ENCODE data around the gene RBM26. TPM values are rescaled to one million over a fixed set of nuclear protein-coding genes. Genes with fewer than 3 reads are reported as not detected.

Gene RBM26
- total RNA-seq, result 10 to 100 TPM; 57.6 to 61.1 TPM

GRCh38 chr13:79405831-79406596 is at the start of gene RBM26:
RBM26 (minus strand) TSS chr13:79406255; CDS start chr13:79405774, 481 bp downstream.
- Mint-ChIP-seq H3K36me3 (ENCODE audit: low read depth) (peaks cover 31% of the 10 kb centered on the region), H3K27ac (peak within 1 kb of the TSS; percentile 98), H3K4me3 (no peak within 1 kb of the TSS), H3K4me1 (ENCODE audit: low read depth) (peaks cover 49% of the 10 kb centered on the region), H3K27me3 (no peaks in the 10 kb centered on the region), H3K9me3 (no peaks in the 10 kb centered on the region)
- ChIA-PET POLR2A (interaction anchor here (0.8 to 3.5 kb wide), 22 partner anchors 9 to 212 kb away, joined by 3 to 39 read pairs (median 4); partner anchors contain the start of gene NDFIP2), CTCF (interaction anchor here (1.0 to 6.7 kb wide), 8 partner anchors 13 to 137 kb away, joined by 3 to 46 read pairs (median 4); no protein-coding TSS in a partner anchor)
- DNase-seq, result peak; percentile 96
- ATAC-seq, result peak; percentile 90
- no peak for TF ChIP-seq CTCF (IDR thresholded peaks at IDR 0.05)
- intact Hi-C loops (cut with micrococcal nuclease), result loop anchor here (2.0 to 10.0 kb wide), 2 partner anchors 45 to 211 kb away; no protein-coding TSS in a partner anchor

GRCh38 chr13:79455331-79455730 is 49.3 kb upstream of the RBM26 start:
- Mint-ChIP-seq H3K27ac (no peak overlapping the region), H3K9me3 (no peaks in the 10 kb centered on the region), H3K4me3 (no peak overlapping the region), H3K27me3 (no peaks in the 10 kb centered on the region), H3K36me3 (ENCODE audit: low read depth) (no peaks in the 10 kb centered on the region), H3K4me1 (ENCODE audit: low read depth) (peaks cover 47% of the 10 kb centered on the region)
- POLR2A ChIA-PET, result interaction anchor here (0.9 to 1.7 kb wide), 3 partner anchors 23 to 50 kb away, joined by 3 to 4 read pairs (median 3); no protein-coding TSS in a partner anchor
- no peak for TF ChIP-seq CTCF (IDR thresholded peaks at IDR 0.05)
- no peak for DNase-seq
- intact Hi-C loops (cut with micrococcal nuclease), result no loop called here
- ATAC-seq, result no peak
- CTCF ChIA-PET, result interaction anchor here (1.1 to 3.6 kb wide), 3 partner anchors 23 to 31 kb away, joined by 6 to 10 read pairs (median 7); partner anchors contain the start of gene NDFIP2

DNA sequence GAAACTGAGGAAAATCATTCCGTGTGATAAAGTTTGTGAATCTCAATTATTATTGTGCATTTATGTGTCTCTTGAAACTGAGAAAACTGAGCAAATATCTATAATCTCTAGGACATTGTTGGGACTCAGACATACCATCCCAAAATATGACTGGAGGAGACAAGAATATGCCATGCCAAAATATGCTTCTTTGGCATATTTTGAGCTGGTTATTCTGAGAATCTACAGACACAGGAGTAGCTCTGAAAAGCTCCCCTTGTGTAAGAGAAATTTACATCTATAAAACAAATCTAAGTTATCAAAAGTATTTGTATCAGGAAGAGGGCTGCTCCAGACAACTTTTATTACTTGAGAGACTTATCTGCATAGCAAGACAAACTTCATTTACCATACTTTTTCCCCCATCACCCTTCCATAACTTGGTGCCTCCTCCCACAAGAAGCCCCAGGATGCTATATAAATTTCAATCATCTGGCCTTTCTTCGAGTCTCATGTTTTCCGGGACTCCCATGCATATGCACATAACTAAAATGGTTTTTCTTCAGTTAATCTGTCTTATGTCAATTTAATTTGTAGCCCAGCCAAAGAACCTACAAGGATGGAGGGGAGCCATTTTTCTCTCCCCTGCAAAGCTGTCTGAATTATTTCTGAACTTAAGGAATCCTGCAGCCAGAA is 46.3 kb upstream of the RBM26 start:
- intact Hi-C loops (cut with micrococcal nuclease), result no loop called here
- no peaks in the 10 kb centered on the region for H3K36me3 Mint-ChIP-seq (ENCODE audit: low read depth)
- no peak for TF ChIP-seq CTCF (IDR thresholded peaks at IDR 0.05)
- peak overlapping the region; percentile 69 for H3K4me3 Mint-ChIP-seq
- H3K27me3 Mint-ChIP-seq, result no peaks in the 10 kb centered on the region
- ChIA-PET POLR2A (interaction anchor here (1.0 to 1.8 kb wide), 4 partner anchors 11 to 48 kb away, joined by 3 to 13 read pairs (median 4); partner anchors contain the start of gene NDFIP2), CTCF (interaction anchor here (1.5 to 2.6 kb wide), 3 partner anchors 28 to 49 kb away, joined by 3 to 9 read pairs (median 3); partner anchors contain the start of gene NDFIP2)
- no peaks in the 10 kb centered on the region for H3K9me3 Mint-ChIP-seq
- H3K27ac Mint-ChIP-seq, result peak overlapping the region; percentile 94
- DNase-seq (no peak), ATAC-seq (no peak)
- H3K4me1 Mint-ChIP-seq (ENCODE audit: low read depth), result peaks cover 66% of the 10 kb centered on the region

DNA sequence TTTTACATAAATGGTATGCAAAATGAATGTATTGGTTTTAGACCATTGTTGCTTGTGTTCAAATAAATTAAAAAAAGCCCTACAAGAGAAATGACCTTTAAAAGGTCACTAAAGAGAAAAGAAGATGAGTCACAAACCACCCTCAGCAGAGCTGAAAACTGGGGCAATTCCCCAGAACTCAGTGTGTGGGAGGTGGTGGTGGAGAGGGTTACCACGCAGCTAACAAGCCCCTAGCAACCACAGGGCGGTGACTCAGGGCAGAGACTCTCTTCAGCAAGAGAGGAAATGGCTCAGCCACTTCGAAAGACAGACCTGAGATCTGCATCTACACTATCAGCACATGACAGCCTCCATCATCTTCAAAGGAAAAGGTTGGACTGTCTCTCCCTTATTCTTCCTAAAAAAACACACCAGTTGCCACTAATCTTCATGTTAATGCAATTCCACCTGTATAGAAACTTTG is 45.5 kb upstream of the RBM26 start:
- Mint-ChIP-seq H3K4me1 (ENCODE audit: low read depth) (peaks cover 66% of the 10 kb centered on the region), H3K36me3 (ENCODE audit: low read depth) (no peaks in the 10 kb centered on the region), H3K27ac (peak overlapping the region; percentile 94), H3K4me3 (peak overlapping the region; percentile 69), H3K9me3 (no peaks in the 10 kb centered on the region), H3K27me3 (no peaks in the 10 kb centered on the region)
- DNase-seq (peak; percentile 98), ATAC-seq (peak; percentile 96)
- no peak for TF ChIP-seq CTCF (IDR thresholded peaks at IDR 0.05)
- CTCF ChIA-PET, result interaction anchor here (1.5 to 2.6 kb wide), 3 partner anchors 27 to 50 kb away, joined by 3 to 9 read pairs (median 3); partner anchors contain the start of gene NDFIP2
- POLR2A ChIA-PET, result interaction anchor here (0.7 to 1.8 kb wide), 5 partner anchors 11 to 47 kb away, joined by 3 to 13 read pairs (median 4); partner anchors contain the start of gene NDFIP2
- intact Hi-C loops (cut with micrococcal nuclease), result loop anchor here (1.0 to 2.0 kb wide), 2 partner anchors 29 to 45 kb away; partner anchors contain the start of gene RBM26
